ENCODE data around the gene AFF2.

The AFF2 gene

GRCh38 chrX:149036086-149036485 is 535.7 kb downstream of the AFF2 start:
- DNase-seq: no peak

- no peak for DNase-seq
Observed at GRCh38 chrX:149037281-149037870, 537.0 kb downstream of the AFF2 start.

GRCh38 chrX:149039057-149039456 is 538.6 kb downstream of the AFF2 start:
- DNase-seq: no peak

DNA sequence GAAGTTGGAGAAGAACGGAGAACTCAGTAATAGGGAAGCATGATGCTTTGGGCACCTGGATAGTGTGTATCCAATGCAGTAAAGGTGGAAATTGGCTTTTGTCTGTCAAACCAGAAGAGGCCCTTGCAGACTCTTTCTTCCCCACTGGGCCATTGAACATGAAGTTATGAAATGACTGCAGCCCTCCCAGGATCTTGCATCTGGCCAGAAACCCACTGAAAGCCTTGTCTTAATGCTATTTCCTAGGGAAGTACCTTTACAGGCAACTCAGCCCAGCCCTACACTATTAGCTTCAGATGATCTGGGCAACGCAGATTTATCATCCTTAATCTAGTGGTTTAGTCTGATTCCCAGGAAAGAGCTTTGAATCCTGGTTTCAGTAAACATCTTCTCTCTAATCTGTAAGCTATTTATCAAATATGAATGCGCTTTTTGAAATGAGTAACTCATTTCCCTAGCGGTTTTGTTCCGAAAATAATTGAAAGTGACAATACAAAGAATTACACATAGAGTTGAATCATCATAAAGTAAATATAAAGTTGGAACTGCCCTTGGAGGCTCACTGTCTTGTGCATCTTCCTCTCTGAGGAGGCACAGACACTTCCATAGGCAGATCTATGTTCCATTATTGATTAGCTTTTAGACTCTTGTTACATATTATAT is 540.6 kb downstream of the AFF2 start:
- DNase-seq: no peak

DNA sequence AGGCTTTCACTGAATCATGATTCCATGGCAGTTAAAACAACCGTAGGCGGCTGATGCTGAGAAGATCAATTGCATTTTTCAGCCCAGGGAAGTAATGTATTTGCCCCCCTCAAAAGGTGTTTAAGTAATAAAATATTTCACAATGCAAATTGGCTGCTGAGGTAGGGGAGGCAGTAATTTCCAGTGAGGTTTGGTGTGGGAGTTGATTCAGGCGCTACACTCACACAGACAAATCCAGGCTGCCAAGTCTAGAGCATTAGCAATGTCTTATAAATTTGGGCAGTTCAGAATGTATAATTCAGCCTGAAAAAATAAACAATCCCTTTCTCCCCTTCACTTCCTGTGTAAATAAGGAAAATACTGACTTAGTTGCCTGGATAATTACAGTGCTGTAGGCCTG is 543.0 kb downstream of the AFF2 start:
- no peak for DNase-seq

DNA sequence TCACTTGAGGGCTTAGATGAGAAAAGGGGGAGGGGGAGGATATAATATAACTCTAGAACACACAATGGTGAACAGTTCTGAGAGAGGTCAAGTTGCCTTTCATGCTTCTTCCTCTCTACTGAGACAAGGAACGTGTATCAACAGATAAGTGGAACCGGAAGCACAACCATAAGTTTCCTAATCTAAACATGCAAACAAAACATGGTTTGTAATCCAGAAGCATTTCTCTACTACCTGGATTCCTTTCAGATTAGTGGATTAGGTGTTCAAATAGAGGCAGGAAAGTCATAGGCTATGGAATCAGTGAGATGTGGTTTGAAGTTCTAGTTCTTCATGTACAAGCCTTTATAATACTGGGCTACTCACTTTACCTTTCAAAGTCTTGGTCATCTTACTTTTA is 544.1 kb downstream of the AFF2 start:
- DNase-seq: no peak

DNA sequence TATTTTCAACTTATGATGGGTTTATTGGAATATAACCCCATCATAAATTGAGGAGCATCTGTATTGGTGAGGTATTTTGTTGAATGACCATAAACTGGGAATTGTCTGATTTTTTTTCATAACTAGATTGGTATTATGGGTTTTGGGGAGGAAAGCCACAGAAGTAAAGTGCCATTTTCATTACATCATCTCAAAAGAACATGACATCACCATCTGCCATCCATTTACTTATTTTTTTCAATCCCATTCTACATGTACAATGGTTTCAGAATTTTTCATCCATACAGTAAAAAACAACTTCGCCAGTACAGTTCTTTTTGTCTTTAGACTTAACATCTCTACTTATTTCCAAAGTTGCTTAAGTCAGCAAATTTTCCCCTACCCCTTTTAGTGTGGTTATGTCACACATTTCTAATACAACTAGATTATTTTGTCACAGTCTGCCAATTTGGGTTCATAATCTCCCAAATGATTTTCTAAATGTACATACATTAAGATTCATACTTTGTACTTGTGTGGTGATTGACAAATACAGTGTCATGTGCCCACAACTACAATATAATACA is 545.3 kb downstream of the AFF2 start:
- DNase-seq: no peak

Measured in NCI-H524 (cell line).